ENCODE results near the gene TET3. TPM values are rescaled to one million over a fixed set of nuclear protein-coding genes. Genes with fewer than 3 reads are reported as not detected.

TET3 gene
- polyA plus RNA-seq, 3 donors = 0.79 to 18.6 (median 1.4) TPM

- H3K4me3 ChIP-seq (replicated peaks in 1 of 3; ENCODE audit: low read depth in 2 of 3, low read length in 3 of 3) = no peak overlapping the region
- H3K9me3 ChIP-seq (replicated peaks in 1 of 2; ENCODE audit: control insufficient read depth in 1 of 2, insufficient read depth in 1 of 2, low read length in 2 of 2) = no peaks in the 10 kb centered on the region
- Mint-ChIP-seq H3K4me1 (peaks cover 53% of the 10 kb centered on the region), H3K27ac (peak overlapping the region; percentile 70 to 89 (median 77)), H3K27me3 (ENCODE audit: low read depth in 3 of 3) (no peaks in the 10 kb centered on the region), H3K4me3 (peak overlapping the region; percentile 4 to 46), H3K9me3 (no peaks in the 10 kb centered on the region), H3K36me3 (peaks cover 16 to 36% of the 10 kb centered on the region in 2 donors)
- H3K4me2 ChIP-seq (replicated peaks; ENCODE audit: extremely low read depth, low read length, poor library complexity, severe bottlenecking) = peak overlapping the region; percentile 29
- peaks cover 2 to 21% of the 10 kb centered on the region in 2 donors for H3K36me3 ChIP-seq (replicated peaks in 1 of 2; ENCODE audit: control insufficient read depth in 1 of 2, insufficient read depth in 2 of 2, low read length in 2 of 2)
- H3K27me3 ChIP-seq (ENCODE audit: control insufficient read depth in 2 of 2, insufficient read depth in 2 of 2, low read length in 2 of 2) = no peaks in the 10 kb centered on the region
- intact Hi-C loops (cut with micrococcal nuclease) = loop anchor here in 1 of 2 donors (5.0 kb wide), 2 partner anchors 34 to 74 kb away; no protein-coding TSS in a partner anchor
- H3K27ac ChIP-seq (ENCODE audit: low read depth in 1 of 2, low read length in 2 of 2) = peak overlapping the region; percentile 2 to 73
- H2AFZ ChIP-seq (ENCODE audit: insufficient read depth, low read depth, low read length, poor library complexity, severe bottlenecking) = no peak overlapping the region
- peak; percentile 56 to 89 (median 71) for DNase-seq
- 35% methylated on average over 7 of the region's 9 CpGs for WGBS (ENCODE audit: insufficient coverage)
- no peak for TF ChIP-seq CTCF (IDR thresholded peaks at IDR 0.05)
- peaks cover 100% of the 10 kb centered on the region for H4K20me1 ChIP-seq (ENCODE audit: insufficient read depth, low read length)
- H3K9ac ChIP-seq (ENCODE audit: insufficient read depth, low read length, poor library complexity, severe bottlenecking) = peak overlapping the region; percentile 21
- H3K4me1 ChIP-seq (ENCODE audit: control insufficient read depth in 1 of 2, insufficient read depth in 2 of 2, low read length in 2 of 2) = peaks cover 32 to 42% of the 10 kb centered on the region in 2 donors
- peaks cover 100% of the 10 kb centered on the region for H3K79me2 ChIP-seq (ENCODE audit: insufficient read depth, low read length)
These were observed 36.1 kb downstream of the TET3 start for GRCh38 chr2:74020702-74021406.

- H3K27ac ChIP-seq (ENCODE audit: low read depth in 1 of 2, low read length in 2 of 2) = peak overlapping the region; percentile 2 to 73
- H4K20me1 ChIP-seq (ENCODE audit: insufficient read depth, low read length) = peaks cover 100% of the 10 kb centered on the region
- no peaks in the 10 kb centered on the region for H3K9me3 ChIP-seq (replicated peaks in 1 of 2; ENCODE audit: control insufficient read depth in 1 of 2, insufficient read depth in 1 of 2, low read length in 2 of 2)
- no peaks in the 10 kb centered on the region for H3K27me3 Mint-ChIP-seq (ENCODE audit: low read depth in 3 of 3)
- peaks cover 38 to 48% of the 10 kb centered on the region in 2 donors for H3K4me1 ChIP-seq (ENCODE audit: control insufficient read depth in 1 of 2, insufficient read depth in 2 of 2, low read length in 2 of 2)
- H3K27ac Mint-ChIP-seq = peak overlapping the region in 5 of 7 donors; percentile 48 to 84 (median 58)
- H2AFZ ChIP-seq (ENCODE audit: insufficient read depth, low read depth, low read length, poor library complexity, severe bottlenecking) = no peak overlapping the region
- H3K36me3 Mint-ChIP-seq = peaks cover 16 to 36% of the 10 kb centered on the region in 2 donors
- intact Hi-C loops (cut with micrococcal nuclease) = loop anchor here in 1 of 2 donors (5.0 kb wide), 2 partner anchors 34 to 74 kb away; no protein-coding TSS in a partner anchor
- peaks cover 2 to 21% of the 10 kb centered on the region in 2 donors for H3K36me3 ChIP-seq (replicated peaks in 1 of 2; ENCODE audit: control insufficient read depth in 1 of 2, insufficient read depth in 2 of 2, low read length in 2 of 2)
- no peak for DNase-seq
- no CpG with 5 or more reads among the region's 5 CpGs for WGBS (ENCODE audit: insufficient coverage)
- no peaks in the 10 kb centered on the region for H3K9me3 Mint-ChIP-seq
- H3K4me2 ChIP-seq (replicated peaks; ENCODE audit: extremely low read depth, low read length, poor library complexity, severe bottlenecking) = no peak overlapping the region
- H3K4me3 ChIP-seq (replicated peaks in 1 of 3; ENCODE audit: low read depth in 2 of 3, low read length in 3 of 3) = no peak overlapping the region
- TF ChIP-seq CTCF (IDR thresholded peaks at IDR 0.05) = no peak
- H3K27me3 ChIP-seq (ENCODE audit: control insufficient read depth in 2 of 2, insufficient read depth in 2 of 2, low read length in 2 of 2) = no peaks in the 10 kb centered on the region
- peaks cover 58% of the 10 kb centered on the region for H3K4me1 Mint-ChIP-seq
- H3K9ac ChIP-seq (ENCODE audit: insufficient read depth, low read length, poor library complexity, severe bottlenecking) = no peak overlapping the region
- no peak overlapping the region for H3K4me3 Mint-ChIP-seq
- H3K79me2 ChIP-seq (ENCODE audit: insufficient read depth, low read length) = peaks cover 100% of the 10 kb centered on the region
These were observed 36.7 kb downstream of the TET3 start for GRCh38 chr2:74021407-74021755.
